Activated B cell treated with CpG ODN at 0.5 μM for 24 hours (primary cell): ENCODE results near the gene DLK2. TPM values are rescaled to one million over a fixed set of nuclear protein-coding genes. Genes with fewer than 3 reads are reported as not detected.
A peak's percentile ranks its signal among the peaks of the same experiment; 100 is the strongest.

ENCODE experiments used
- ATAC-seq: fragments of 200-7000 bp; cut with Tn5 transposase; one replicate; pipeline ENCODE4 v1.10.0; 2021; ENCODE audit warnings: low read depth, mild to moderate bottlenecking, moderate library complexity
- CTCF ChIA-PET: fragments of 350-600 bp; sonication (Branson Sonifier 250); formaldehyde crosslinking; loops from one replicate; lab custom pipeline; 2021; ENCODE audit warnings: antibody characterized with exemption; lab: Charles Lee
- POLR2A ChIA-PET: fragments of 350-600 bp; sonication (Branson Sonifier 250); formaldehyde crosslinking; loops from one replicate; lab custom pipeline; 2021; ENCODE audit warnings: antibody characterized with exemption; lab: Charles Lee
- DNase-seq: peaks from one replicate; pipeline ENCODE4 v3.0.0; 2022
- H3K27ac Mint-ChIP-seq: one replicate; pipeline ENCODE4 v1.8.0; 2020; ENCODE audit warnings: mixed read lengths
- H3K27me3 Mint-ChIP-seq: one replicate; pipeline ENCODE4 v1.8.0; 2021; ENCODE audit warnings: mixed read lengths
- H3K36me3 Mint-ChIP-seq: one replicate; pipeline ENCODE4 v1.8.0; 2021; ENCODE audit warnings: low read depth, mixed read lengths
- H3K4me1 Mint-ChIP-seq: one replicate; pipeline ENCODE4 v1.8.0; 2021; ENCODE audit warnings: mixed read lengths
- H3K4me3 Mint-ChIP-seq: one replicate; pipeline ENCODE4 v1.8.0; 2020; ENCODE audit warnings: mild to moderate bottlenecking, mixed read lengths
- H3K9me3 Mint-ChIP-seq: one replicate; pipeline ENCODE4 v1.8.0; 2020; ENCODE audit warnings: mixed read lengths
- intact Hi-C: fragments of 100-400 bp; cut with micrococcal nuclease; formaldehyde crosslinking; loops from one replicate; pipeline ENCODE4 v1.15.1; 2024
- total RNA-seq: library from RNA; stranded (reverse); gene quantifications from 2 replicates; pipeline ENCODE4 v1.2.3, GENCODE V29; 2022
- TF ChIP-seq, protein P1 (sequence below): fragments of 200-600 bp; IDR thresholded peaks from one replicate; pipeline ENCODE4 v1.8.0; 2022; ENCODE audit warnings: antibody characterized with exemption, mild to moderate bottlenecking

Gene DLK2
- total RNA-seq, 1 donor from 2014 or later: 1.4 TPM

DNA sequence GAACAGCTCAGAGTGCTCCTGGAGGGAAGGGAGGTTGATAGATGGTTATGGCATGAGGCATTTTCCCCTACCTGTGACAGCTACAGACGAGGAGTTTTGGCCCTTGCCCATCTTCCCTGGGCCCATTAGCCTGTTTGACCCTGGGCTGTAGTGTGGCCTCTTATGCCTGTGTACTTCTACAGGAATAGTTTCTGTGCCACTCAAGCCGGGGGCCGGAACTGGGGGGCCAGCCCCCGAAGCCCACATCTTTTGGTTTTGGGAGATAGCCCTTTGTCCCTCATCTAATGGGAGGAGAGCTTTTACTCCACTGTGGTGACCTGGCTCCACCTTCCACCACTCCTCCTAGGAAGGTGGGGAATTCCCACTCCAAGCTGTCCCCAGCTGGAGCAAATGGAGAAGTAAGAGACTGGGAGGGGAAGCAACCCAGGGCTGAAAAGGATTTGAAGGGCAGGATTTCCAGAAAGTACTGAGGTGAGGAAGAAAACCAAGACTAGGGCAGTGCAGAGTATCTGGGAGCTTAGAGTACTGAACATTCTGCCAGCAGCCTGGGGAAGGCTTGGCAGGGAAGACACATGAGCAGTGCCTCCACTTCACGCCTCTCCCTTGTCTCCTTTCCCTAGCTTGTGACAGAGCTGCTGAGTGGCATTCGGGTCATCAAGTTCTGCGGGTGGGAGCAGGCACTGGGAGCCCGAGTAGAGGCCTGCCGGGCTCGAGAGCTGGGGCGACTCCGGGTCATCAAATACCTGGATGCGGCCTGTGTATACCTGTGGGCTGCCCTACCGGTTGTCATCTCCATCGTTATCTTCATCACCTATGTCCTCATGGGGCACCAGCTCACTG is 21.1 kb downstream of the DLK2 start:
- POLR2A ChIA-PET: interaction anchor here (1.0 kb wide), 1 partner anchor 51 kb away, joined by 3 read pairs; no protein-coding TSS in a partner anchor
- H3K27ac Mint-ChIP-seq: no peak overlapping the region
- intact Hi-C loops: no loop called here

DNA sequence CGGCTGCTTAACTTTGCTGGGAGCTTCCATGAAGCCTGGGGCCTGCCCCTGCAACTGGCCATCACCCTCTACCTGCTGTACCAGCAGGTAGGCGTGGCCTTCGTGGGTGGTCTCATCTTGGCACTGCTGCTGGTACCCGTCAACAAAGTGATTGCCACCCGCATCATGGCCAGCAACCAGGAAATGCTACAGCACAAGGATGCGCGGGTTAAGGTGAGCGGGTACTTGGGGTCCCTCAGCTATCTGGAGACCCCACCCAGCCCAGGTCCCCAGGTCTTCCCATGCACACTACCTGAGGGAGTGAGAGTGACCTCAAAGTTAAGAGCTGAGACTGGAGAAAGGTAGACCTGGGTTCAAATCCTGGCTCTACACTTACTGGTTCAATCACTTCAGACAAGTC is 22.2 kb downstream of the DLK2 start:
- Mint-ChIP-seq H3K36me3 (peaks cover 39% of the 10 kb centered on the region), H3K9me3 (no peaks in the 10 kb centered on the region), H3K4me1 (peaks cover 9% of the 10 kb centered on the region), H3K4me3 (no peak overlapping the region), H3K27ac (no peak overlapping the region), H3K27me3 (no peaks in the 10 kb centered on the region)
- no peak for DNase-seq
- intact Hi-C loops: no loop called here
- POLR2A ChIA-PET: no interaction called here
- CTCF ChIA-PET: no interaction called here
- TF ChIP-seq, protein P1, sequence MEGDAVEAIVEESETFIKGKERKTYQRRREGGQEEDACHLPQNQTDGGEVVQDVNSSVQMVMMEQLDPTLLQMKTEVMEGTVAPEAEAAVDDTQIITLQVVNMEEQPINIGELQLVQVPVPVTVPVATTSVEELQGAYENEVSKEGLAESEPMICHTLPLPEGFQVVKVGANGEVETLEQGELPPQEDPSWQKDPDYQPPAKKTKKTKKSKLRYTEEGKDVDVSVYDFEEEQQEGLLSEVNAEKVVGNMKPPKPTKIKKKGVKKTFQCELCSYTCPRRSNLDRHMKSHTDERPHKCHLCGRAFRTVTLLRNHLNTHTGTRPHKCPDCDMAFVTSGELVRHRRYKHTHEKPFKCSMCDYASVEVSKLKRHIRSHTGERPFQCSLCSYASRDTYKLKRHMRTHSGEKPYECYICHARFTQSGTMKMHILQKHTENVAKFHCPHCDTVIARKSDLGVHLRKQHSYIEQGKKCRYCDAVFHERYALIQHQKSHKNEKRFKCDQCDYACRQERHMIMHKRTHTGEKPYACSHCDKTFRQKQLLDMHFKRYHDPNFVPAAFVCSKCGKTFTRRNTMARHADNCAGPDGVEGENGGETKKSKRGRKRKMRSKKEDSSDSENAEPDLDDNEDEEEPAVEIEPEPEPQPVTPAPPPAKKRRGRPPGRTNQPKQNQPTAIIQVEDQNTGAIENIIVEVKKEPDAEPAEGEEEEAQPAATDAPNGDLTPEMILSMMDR: no peak
- ATAC-seq: no peak

More for the DNA sequence above, 21.1 kb downstream of the DLK2 start:
- DNase-seq: no peak
- Mint-ChIP-seq H3K4me1 (no peaks in the 10 kb centered on the region), H3K4me3 (no peak overlapping the region), H3K36me3 (peaks cover 41% of the 10 kb centered on the region), H3K9me3 (no peaks in the 10 kb centered on the region), H3K27me3 (no peaks in the 10 kb centered on the region)
- TF ChIP-seq, protein P1: no peak
- CTCF ChIA-PET: no interaction called here
- ATAC-seq: no peak

DNA sequence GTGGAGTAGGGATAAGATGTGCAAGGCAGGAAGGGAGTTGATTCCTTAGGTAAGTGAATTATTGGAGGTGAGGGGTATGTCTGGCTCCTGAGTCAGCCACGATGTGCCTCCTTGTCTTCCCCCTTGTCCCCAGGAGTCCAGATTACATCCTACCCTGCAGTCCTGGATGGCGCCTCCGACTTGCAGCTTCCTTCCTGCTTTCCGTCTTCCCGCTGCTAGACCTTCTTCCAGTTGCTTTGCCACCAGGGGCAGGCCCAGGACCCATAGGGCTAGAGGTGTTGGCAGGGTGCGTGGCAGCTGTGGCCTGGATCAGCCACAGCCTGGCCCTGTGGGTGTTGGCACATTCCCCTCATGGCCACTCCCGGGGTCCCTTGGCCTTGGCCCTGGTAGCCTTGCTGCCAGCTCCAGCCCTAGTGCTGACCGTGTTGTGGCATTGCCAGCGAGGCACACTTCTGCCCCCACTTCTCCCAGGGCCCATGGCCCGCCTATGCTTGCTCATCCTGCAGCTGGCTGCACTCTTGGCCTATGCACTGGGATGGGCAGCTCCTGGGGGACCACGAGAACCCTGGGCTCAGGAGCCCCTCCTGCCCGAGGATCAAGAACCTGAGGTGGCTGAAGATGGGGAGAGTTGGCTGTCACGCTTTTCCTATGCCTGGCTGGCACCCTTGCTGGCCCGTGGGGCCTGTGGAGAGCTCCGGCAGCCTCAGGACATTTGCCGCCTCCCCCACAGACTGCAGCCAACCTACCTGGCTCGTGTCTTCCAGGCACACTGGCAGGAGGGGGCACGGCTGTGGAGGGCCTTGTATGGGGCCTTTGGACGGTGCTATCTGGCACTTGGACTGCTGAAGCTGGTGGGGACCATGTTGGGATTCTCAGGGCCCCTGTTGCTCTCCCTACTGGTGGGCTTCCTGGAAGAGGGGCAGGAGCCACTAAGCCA is 23.1 kb downstream of the DLK2 start:
- Mint-ChIP-seq H3K27ac (no peak overlapping the region), H3K9me3 (no peaks in the 10 kb centered on the region), H3K36me3 (peaks cover 37% of the 10 kb centered on the region), H3K27me3 (no peaks in the 10 kb centered on the region), H3K4me3 (no peak overlapping the region), H3K4me1 (peaks cover 14% of the 10 kb centered on the region)
- CTCF ChIA-PET: no interaction called here
- TF ChIP-seq, protein P1: no peak
- DNase-seq: no peak
- intact Hi-C loops: no loop called here
- POLR2A ChIA-PET: no interaction called here
- no peak for ATAC-seq

DNA sequence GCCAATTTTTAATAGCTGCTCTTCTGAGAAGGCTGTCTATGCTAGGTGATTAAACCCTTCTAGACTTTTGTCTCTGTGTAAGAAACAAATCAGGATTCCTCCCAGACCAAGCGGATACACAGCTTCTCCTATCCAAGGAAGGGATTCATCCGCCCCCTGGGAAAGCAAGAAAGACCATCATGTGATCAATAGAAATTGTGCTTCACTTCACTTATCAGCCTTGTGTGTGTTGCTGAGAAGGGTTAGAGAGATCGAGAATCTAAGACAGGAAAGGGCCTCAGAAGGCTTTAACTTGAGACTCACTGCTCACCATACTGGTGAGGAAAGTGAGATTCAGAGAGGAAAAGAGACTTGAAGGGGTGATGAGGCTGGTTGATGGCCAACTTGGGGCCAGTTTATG is 26.5 kb downstream of the DLK2 start:
- no peak for ATAC-seq
- no peak overlapping the region for H3K27ac Mint-ChIP-seq
- no peaks in the 10 kb centered on the region for H3K9me3 Mint-ChIP-seq
- no peak for DNase-seq
- TF ChIP-seq, protein P1: no peak
- H3K4me1 Mint-ChIP-seq: peaks cover 20% of the 10 kb centered on the region
- no peaks in the 10 kb centered on the region for H3K27me3 Mint-ChIP-seq
- ChIA-PET CTCF (interaction anchor here (2.1 kb wide), 1 partner anchor 31 kb away, joined by 4 read pairs; no protein-coding TSS in a partner anchor), POLR2A (interaction anchor here (0.7 to 2.6 kb wide), 7 partner anchors 8 to 500 kb away, joined by 3 to 26 read pairs (median 10); partner anchors contain the start of genes CNPY3, CUL7, POLR1C and TJAP1)
- H3K36me3 Mint-ChIP-seq: peaks cover 18% of the 10 kb centered on the region
- H3K4me3 Mint-ChIP-seq: peak overlapping the region; percentile 95
- intact Hi-C loops: no loop called here
